ENCODE results near the gene IMMT. TPM values are rescaled to one million over a fixed set of nuclear protein-coding genes. Genes with fewer than 3 reads are reported as not detected.

Gene IMMT
- polyA plus RNA-seq, 1 experiment, result 69.2 TPM

DNA sequence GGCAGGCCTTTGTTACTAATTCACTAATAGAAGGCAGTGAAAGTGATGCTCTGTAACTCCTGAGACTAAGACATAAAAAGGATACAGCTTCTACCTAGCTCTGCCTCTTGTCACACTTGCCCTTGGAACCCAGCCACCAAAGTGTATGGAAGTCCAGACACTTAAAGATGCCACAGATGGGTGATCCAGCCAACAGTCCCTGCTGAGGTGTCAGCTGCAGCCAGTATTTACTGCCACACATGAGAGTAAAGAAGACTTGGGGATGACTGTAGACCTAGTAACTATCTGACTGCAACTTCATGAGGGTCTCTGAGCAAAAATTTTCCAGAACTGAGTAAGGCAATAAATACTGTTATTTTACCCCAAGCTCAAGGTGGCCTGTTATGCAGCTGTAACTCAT lies 8.8 kb downstream of the IMMT start:
- no peak for DNase-seq (ENCODE audit: low read depth, low spot score)
- H3K27ac ChIP-seq (ENCODE audit: low read depth, low read length), result no peak overlapping the region
- no peaks in the 10 kb centered on the region for H3K9me3 ChIP-seq (ENCODE audit: control insufficient read depth, insufficient read depth, low read length)
- ChIA-PET CTCF (no interaction called here), POLR2A (interaction anchor here (1.4 kb wide), 1 partner anchor 9 kb away, joined by 4 read pairs; the partner anchor contains the start of gene IMMT)
- no peak overlapping the region for H3K4me3 ChIP-seq (ENCODE audit: low read depth, low read length)
- no peaks in the 10 kb centered on the region for H3K27me3 ChIP-seq (ENCODE audit: control insufficient read depth, insufficient read depth, low read length)
- TF ChIP-seq, protein P1, sequence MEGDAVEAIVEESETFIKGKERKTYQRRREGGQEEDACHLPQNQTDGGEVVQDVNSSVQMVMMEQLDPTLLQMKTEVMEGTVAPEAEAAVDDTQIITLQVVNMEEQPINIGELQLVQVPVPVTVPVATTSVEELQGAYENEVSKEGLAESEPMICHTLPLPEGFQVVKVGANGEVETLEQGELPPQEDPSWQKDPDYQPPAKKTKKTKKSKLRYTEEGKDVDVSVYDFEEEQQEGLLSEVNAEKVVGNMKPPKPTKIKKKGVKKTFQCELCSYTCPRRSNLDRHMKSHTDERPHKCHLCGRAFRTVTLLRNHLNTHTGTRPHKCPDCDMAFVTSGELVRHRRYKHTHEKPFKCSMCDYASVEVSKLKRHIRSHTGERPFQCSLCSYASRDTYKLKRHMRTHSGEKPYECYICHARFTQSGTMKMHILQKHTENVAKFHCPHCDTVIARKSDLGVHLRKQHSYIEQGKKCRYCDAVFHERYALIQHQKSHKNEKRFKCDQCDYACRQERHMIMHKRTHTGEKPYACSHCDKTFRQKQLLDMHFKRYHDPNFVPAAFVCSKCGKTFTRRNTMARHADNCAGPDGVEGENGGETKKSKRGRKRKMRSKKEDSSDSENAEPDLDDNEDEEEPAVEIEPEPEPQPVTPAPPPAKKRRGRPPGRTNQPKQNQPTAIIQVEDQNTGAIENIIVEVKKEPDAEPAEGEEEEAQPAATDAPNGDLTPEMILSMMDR (IDR thresholded peaks at IDR 0.05; ENCODE audit: low read depth, low read length), result no peak

DNA sequence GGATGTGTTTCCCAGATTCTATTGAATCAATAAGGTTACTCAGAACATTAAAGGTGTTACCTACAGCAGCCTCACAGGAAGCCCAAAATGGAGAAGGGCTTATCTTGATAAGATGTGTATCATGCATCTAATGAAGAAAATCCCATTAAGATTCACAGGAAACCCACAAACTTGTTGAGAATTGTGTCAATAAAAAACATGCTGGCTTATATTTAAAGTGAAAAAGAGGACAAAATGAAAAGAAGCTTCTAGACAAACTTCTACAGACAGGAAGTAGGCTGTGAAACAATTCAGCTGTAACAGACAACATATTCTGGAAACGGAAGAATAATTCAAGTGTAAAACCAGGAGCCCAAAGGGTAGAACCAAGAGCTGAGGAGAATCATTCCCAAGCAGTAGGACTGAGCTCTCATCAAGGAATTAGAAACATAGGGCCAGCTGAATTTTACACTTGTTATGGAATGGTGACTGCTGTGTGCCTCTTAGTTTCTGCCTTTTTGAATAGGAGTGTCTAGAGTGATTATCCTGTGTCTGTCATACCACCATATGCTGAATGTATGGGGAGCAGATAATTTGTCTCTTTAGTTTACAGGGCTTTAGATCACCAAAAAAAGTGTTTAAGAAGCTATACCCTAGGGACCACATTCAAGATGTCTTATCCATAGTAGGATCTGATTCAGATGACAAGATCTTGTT lies 9.6 kb downstream of the IMMT start:
- Histone ChIP-seq H3K4me3 (ENCODE audit: low read depth, low read length) (no peak overlapping the region), H3K27me3 (ENCODE audit: control insufficient read depth, insufficient read depth, low read length) (no peaks in the 10 kb centered on the region), H3K27ac (ENCODE audit: low read depth, low read length) (no peak overlapping the region), H3K9me3 (ENCODE audit: control insufficient read depth, insufficient read depth, low read length) (no peaks in the 10 kb centered on the region)
- no peak for DNase-seq (ENCODE audit: low read depth, low spot score)
- ChIA-PET CTCF (no interaction called here), POLR2A (interaction anchor here (1.4 kb wide), 1 partner anchor 10 kb away, joined by 4 read pairs; the partner anchor contains the start of gene IMMT)
- TF ChIP-seq, protein P1 (IDR thresholded peaks at IDR 0.05; ENCODE audit: low read depth, low read length), result no peak

DNA sequence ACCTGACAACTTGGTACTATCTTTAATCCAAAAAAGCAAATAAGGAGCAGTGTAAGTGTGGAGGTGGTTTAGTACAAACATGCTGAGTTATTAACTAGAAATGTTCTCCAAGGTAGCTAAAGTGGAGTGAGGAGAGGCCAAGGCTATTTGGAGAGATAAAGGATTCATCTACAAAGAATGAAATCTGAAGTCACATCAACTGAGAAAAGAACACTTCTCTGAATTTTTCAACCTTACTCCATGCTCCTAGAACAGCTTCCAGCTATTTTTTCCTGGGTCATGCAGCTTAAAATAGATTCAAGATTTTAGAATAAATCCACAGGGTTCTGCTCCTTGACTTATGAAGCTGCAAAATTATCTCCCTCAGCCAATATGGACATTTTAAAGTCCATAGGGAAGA lies 18.7 kb downstream of the IMMT start:
- H3K9me3 ChIP-seq (ENCODE audit: control insufficient read depth, insufficient read depth, low read length), result no peaks in the 10 kb centered on the region
- ChIA-PET CTCF (interaction anchor here (0.7 kb wide), 1 partner anchor 539 kb away, joined by 6 read pairs; no protein-coding TSS in a partner anchor), POLR2A (no interaction called here)
- H3K4me3 ChIP-seq (ENCODE audit: low read depth, low read length), result no peak overlapping the region
- TF ChIP-seq, protein P1 (IDR thresholded peaks at IDR 0.05; ENCODE audit: low read depth, low read length), result no peak
- H3K27ac ChIP-seq (ENCODE audit: low read depth, low read length), result no peak overlapping the region
- H3K27me3 ChIP-seq (ENCODE audit: control insufficient read depth, insufficient read depth, low read length), result no peaks in the 10 kb centered on the region
- DNase-seq (ENCODE audit: low read depth, low spot score), result no peak

DNA sequence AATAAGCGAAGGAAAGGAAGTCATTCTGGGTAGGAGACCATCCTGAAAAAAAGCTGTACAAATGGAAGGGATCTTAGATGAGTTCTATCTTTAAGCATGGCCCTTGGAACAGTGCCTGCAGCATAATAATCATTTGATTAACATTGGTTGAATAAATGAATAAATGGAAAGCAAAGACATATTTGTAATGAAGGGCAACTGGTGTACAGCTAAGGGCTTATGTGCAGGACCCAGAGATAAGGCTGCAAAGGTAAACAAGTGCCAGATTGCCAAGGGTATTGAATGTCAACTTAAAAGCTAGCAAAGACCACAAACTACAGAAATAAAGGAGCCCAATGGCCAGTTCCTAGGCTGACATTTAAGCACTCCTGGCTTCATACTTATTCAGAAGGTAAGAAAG lies 19.4 kb downstream of the IMMT start:
- no peaks in the 10 kb centered on the region for H3K27me3 ChIP-seq (ENCODE audit: control insufficient read depth, insufficient read depth, low read length)
- DNase-seq (ENCODE audit: low read depth, low spot score), result no peak
- CTCF ChIA-PET, result no interaction called here
- H3K9me3 ChIP-seq (ENCODE audit: control insufficient read depth, insufficient read depth, low read length), result no peaks in the 10 kb centered on the region
- H3K27ac ChIP-seq (ENCODE audit: low read depth, low read length), result no peak overlapping the region
- TF ChIP-seq, protein P1 (IDR thresholded peaks at IDR 0.05; ENCODE audit: low read depth, low read length), result no peak
- no peak overlapping the region for H3K4me3 ChIP-seq (ENCODE audit: low read depth, low read length)
- POLR2A ChIA-PET, result no interaction called here

DNA sequence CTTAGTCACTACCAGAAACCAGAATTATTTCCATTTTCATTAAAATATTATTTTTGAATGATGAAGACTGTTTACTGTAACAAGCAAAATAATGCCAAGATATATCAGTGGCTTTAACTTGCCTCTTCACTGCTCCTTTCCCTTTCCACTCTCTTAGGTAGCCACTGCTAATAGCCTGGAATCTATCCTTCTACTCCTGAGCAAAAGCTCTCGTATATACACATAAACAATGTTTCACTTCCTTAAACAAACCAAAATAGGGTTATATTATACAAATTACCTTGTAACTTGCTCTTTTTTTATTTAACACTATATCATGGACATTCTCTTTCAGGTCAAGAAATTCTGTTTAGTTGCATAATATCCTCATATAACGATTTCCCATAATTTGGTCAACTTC lies 20.8 kb downstream of the IMMT start:
- no peaks in the 10 kb centered on the region for H3K9me3 ChIP-seq (ENCODE audit: control insufficient read depth, insufficient read depth, low read length)
- DNase-seq (ENCODE audit: low read depth, low spot score), result no peak
- TF ChIP-seq, protein P1 (IDR thresholded peaks at IDR 0.05; ENCODE audit: low read depth, low read length), result no peak
- H3K27me3 ChIP-seq (ENCODE audit: control insufficient read depth, insufficient read depth, low read length), result no peaks in the 10 kb centered on the region
- no peak overlapping the region for H3K4me3 ChIP-seq (ENCODE audit: low read depth, low read length)
- ChIA-PET CTCF (no interaction called here), POLR2A (no interaction called here)
- H3K27ac ChIP-seq (ENCODE audit: low read depth, low read length), result no peak overlapping the region

All from AG04450 (cell line).